Stimulated activated CD4-positive, alpha-beta T cell treated with anti-CD3 and anti-CD28 coated beads, Interleukin-4, amount 100 ng/mL, for 48 hours (primary cell): Measurements from ENCODE around the gene CRHR1.

Experiments used
- DNase-seq, 2 donors: peaks; one replicate each; pipeline ENCODE4 v3.0.0-alpha.2; 2020; ENCODE audit warnings: low read depth in 2 of 2

CRHR1 gene

GRCh38 chr17:45867171-45867570 is 83.1 kb downstream of the CRHR1 start:
- no peak for DNase-seq

DNA sequence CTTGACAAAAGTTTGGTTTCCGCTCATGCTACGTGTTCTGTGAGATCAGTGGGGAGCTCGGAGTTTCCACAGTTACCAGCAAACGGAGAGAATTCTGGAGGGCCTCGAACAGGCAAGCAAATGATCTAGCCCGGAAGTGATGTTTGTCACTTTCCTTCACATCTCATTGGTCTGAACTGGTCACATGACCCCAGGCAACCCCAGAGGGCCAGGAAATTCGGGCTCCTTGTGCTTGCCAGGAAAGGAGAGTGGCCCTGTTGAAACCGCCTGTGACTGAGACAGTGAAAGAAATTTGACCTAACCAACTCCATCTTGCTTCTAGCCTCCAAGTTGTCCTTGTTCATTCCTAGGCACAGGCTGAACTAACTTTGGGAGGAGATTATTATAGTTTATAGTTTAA is 83.6 kb downstream of the CRHR1 start:
- no peak for DNase-seq

- DNase-seq: no peak
Observed at GRCh38 chr17:45868276-45868675, 84.2 kb downstream of the CRHR1 start.

DNA sequence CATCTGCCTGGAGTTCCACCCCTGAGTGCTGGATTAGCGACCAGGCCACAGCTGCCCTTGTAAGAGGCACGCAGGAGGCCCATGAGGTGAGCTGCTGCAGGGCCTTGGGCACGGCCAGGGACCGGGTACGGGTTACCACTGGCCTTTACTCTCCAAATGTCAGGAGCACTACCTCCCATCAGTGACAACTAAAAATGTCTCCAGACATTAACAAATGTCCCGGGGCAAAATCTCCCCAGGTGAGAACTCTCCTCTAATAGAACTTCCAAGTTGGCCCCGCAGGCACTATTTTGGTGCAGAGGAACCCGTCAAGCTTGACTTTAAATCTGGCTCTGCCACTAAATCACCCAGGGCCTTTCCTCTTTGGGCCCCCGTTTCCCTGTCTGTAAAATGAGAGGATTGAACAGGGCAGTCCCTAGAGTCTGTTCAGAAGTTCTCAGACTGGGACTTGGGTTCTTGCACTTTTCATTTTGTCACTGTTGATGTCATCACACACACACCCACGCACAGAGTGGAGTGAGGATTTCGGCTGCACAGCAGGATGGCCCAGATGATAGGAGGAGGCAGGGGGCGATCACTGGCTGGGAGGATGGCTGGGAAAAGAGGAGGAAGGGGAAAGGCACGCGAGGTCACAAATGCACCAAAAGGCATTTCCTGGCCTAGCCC is 85.7 kb downstream of the CRHR1 start:
- DNase-seq: no peak

DNA sequence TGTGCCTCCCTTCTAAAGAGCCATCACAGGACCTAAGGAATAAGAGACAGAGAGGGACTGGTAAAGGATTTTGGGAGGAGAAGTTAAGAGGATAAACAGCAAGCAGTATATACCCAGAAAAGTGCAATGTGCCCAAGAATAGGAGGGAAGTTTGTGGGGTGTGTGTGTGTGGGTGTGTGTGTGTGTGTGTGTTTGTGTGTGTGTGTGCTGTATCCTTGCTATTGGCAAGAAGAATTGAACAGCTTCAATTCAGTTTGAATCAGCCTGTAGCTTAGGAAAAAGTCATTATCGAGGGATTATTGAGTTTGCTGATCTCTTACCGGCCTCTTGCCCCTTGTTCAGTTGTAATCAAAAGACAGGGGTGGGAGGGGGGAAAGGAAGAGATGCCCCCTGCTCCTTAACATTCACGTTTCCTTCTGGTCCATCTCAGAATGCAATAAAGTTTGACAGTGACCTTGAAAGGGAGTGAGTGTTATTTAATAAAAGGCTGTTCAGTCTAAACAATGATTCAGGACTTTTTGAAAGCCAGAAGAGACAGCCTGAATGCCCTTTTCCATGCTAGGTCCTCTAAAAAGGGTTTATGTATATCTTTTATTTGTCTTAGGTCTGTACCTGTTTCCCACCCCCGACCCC is 86.3 kb downstream of the CRHR1 start:
- DNase-seq: no peak

- no peak for DNase-seq
Observed at GRCh38 chr17:45871718-45872117, 87.6 kb downstream of the CRHR1 start.

GRCh38 chr17:45873728-45874127 is 89.6 kb downstream of the CRHR1 start:
- no peak for DNase-seq

DNA sequence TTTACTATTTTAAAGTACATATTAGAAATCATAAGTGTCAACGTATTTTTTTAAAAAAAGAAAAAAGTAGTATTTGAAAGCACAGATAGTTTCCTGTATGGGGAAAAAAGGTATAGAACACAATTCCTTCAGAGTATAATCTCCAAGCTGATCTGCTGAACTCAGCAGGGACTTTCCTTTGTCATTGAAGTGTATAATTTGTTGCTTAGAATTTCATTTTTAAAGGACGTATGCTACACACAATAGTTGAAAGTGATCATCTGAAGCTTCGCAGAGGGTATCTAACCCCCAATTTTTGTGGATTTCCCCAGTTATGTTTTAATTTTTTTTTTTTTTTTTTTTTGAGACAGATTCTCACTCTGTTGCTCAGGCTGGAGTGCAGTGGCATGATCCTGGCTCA is 90.0 kb downstream of the CRHR1 start:
- DNase-seq: no peak

- no peak for DNase-seq
Observed at GRCh38 chr17:45876539-45876938, 92.4 kb downstream of the CRHR1 start.

GRCh38 chr17:45877467-45877866 is 93.3 kb downstream of the CRHR1 start:
- DNase-seq: no peak

DNA sequence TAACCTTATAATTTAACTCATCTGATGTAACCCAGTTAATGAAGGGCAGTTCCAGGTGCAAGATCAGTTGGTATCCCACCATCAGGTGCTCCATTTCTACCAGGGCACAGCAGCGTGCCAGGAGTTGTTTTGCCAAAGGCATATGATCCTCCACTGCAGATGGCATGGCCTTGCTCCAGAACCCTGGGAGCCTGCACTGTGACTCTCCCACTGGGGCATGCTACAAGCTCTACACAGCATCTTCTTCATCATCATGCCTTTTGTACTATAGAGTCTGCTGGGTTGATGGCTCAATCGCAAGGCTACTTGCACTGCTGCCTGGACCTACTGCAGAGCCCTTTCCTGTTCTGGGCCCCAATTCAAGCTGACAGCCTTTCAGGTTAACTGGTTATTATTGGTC is 98.9 kb downstream of the CRHR1 start:
- DNase-seq: no peak
